Measurements from ENCODE around the gene C9orf40. TPM values are rescaled to one million over a fixed set of nuclear protein-coding genes. Genes with fewer than 3 reads are reported as not detected.

Gene C9orf40
- total RNA-seq, 1 experiment from 2014 or later = 10.8 TPM

DNA sequence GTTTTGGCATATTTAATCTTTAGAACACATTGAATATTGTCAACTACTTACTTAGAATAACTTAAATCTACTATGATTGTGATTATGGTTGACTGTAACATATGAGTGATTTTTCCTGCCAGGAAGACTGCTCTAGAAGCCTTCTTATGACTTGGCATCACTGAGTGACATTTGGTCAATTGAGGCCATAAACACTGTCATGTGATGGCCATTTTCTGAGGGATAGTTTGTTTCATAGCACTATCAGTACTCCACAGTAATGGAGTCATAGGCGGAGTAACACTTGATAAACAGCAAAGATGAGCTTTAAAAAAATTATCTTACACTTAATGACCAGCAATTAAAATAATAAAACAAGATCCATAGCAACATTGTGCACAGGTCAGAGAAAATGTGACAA is 31.0 kb downstream of the C9orf40 start:
- BruUV-seq (replicated peaks) = no TSS peak
- CTCF ChIA-PET = no interaction called here
- intact Hi-C loops (cut with micrococcal nuclease; ENCODE audit: unreplicated experiment) = no loop called here
- Histone ChIP-seq H3K27ac (no peak overlapping the region), H3K36me3 (ENCODE audit: low read depth) (no peaks in the 10 kb centered on the region), H3K4me2 (no peak overlapping the region), H3K27me3 (ENCODE audit: insufficient read depth, low read depth) (no peaks in the 10 kb centered on the region), H4K20me1 (ENCODE audit: insufficient read depth) (no peaks in the 10 kb centered on the region), H3K79me2 (ENCODE audit: low read depth) (no peaks in the 10 kb centered on the region), H3K9me2 (ENCODE audit: insufficient read depth) (peaks cover 4% of the 10 kb centered on the region; the same call in 1 of the 2 replicates), H3F3A (ENCODE audit: insufficient read depth, low read depth) (no peaks in the 10 kb centered on the region), H3K4me3 (no peak overlapping the region), H2AFZ (no peak overlapping the region), H3K9me3 (ENCODE audit: insufficient read depth, low read depth) (no peaks in the 10 kb centered on the region), H3K4me1 (replicated peaks; ENCODE audit: insufficient read depth) (0 out of 2 replicates have a peak, but pooled peaks cover 4% of the 10 kb centered on the region)
- DNase-seq = no peak
- POLR2A ChIA-PET (ENCODE audit: unreplicated experiment) = no interaction called here
- TF ChIP-seq EZH2 (IDR thresholded peaks at IDR 0.05; ENCODE audit: low read depth) = no peak
- TF ChIP-seq, protein P1, sequence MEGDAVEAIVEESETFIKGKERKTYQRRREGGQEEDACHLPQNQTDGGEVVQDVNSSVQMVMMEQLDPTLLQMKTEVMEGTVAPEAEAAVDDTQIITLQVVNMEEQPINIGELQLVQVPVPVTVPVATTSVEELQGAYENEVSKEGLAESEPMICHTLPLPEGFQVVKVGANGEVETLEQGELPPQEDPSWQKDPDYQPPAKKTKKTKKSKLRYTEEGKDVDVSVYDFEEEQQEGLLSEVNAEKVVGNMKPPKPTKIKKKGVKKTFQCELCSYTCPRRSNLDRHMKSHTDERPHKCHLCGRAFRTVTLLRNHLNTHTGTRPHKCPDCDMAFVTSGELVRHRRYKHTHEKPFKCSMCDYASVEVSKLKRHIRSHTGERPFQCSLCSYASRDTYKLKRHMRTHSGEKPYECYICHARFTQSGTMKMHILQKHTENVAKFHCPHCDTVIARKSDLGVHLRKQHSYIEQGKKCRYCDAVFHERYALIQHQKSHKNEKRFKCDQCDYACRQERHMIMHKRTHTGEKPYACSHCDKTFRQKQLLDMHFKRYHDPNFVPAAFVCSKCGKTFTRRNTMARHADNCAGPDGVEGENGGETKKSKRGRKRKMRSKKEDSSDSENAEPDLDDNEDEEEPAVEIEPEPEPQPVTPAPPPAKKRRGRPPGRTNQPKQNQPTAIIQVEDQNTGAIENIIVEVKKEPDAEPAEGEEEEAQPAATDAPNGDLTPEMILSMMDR (conservative IDR thresholded peaks at IDR 0.05) = no peak

DNA sequence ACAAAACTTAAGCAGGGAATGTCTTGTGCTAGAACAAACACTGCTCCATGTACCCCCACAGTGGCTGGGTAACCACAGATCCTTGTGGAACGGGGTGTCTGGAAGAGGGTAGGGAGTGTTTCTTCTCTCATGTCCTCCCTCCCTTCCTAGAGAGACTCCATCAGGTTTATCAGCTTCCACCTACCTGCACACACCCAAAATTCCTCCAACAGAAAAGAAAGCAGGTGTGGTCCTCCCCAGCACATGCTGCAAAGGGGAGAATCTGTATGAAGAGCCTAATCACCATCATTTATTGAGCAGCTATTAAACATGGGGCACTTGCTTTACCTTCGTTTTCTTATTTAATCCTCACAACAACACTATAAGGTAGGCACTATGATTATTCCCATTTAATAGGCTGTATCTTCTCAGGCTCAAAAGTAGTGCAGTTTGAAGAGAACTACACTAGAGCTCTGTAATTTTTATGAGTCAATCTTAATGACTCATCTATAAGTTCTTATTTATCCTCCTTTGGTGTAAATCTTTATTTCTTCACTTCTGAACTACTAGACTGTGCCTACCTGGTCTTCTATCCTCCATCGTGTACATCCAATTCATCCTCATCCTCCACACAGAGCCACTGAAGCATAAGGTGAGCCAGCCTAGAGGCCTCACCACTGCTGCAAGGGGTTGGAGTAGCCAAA is 31.6 kb downstream of the C9orf40 start:
- H3K9me2 ChIP-seq (ENCODE audit: insufficient read depth) = no peaks in the 10 kb centered on the region
- H3K27me3 ChIP-seq (ENCODE audit: insufficient read depth, low read depth) = no peaks in the 10 kb centered on the region
- H3K9me3 ChIP-seq (ENCODE audit: insufficient read depth, low read depth) = no peaks in the 10 kb centered on the region
- intact Hi-C loops (cut with micrococcal nuclease; ENCODE audit: unreplicated experiment) = no loop called here
- no peaks in the 10 kb centered on the region for H4K20me1 ChIP-seq (ENCODE audit: insufficient read depth)
- CTCF ChIA-PET = no interaction called here
- H3K4me3 ChIP-seq = no peak overlapping the region
- H3K4me2 ChIP-seq = no peak overlapping the region
- POLR2A ChIA-PET (ENCODE audit: unreplicated experiment) = no interaction called here
- no peak overlapping the region for H2AFZ ChIP-seq
- no peaks in the 10 kb centered on the region for H3F3A ChIP-seq (ENCODE audit: insufficient read depth, low read depth)
- H3K27ac ChIP-seq = no peak overlapping the region
- H3K36me3 ChIP-seq (ENCODE audit: low read depth) = no peaks in the 10 kb centered on the region
- 0 out of 2 replicates have a peak, but pooled peaks cover 4% of the 10 kb centered on the region for H3K4me1 ChIP-seq (replicated peaks; ENCODE audit: insufficient read depth)
- BruUV-seq (replicated peaks) = no TSS peak
- no peaks in the 10 kb centered on the region for H3K79me2 ChIP-seq (ENCODE audit: low read depth)
- TF ChIP-seq EZH2 (IDR thresholded peaks at IDR 0.05; ENCODE audit: low read depth) = no peak
- TF ChIP-seq, protein P1 (conservative IDR thresholded peaks at IDR 0.05) = no peak
- DNase-seq = no peak

DNA sequence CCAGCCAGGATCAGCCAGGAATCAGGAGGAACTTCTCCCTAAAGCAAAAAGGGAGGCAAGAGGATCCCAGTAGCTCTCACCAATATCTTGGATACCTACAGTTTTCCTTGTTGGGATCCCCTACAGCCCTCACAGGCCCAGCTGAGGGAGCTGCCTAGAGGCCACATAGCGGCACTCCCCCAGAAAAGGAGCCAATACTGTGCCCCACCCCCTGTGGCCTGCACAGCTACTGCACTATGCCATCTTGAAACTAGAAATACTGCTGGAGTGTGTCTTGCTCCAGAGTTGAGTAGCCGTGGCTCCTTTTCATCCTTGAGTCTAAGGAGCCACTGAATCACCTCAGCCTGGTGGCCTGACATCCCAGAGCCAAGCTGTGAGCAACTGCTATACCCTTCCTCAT is 42.7 kb downstream of the C9orf40 start:
- no peaks in the 10 kb centered on the region for H3K9me3 ChIP-seq (ENCODE audit: insufficient read depth, low read depth)
- BruUV-seq (replicated peaks) = no TSS peak
- TF ChIP-seq EZH2 (IDR thresholded peaks at IDR 0.05; ENCODE audit: low read depth) = no peak
- TF ChIP-seq, protein P1 (conservative IDR thresholded peaks at IDR 0.05) = no peak
- H3K36me3 ChIP-seq (ENCODE audit: low read depth) = no peaks in the 10 kb centered on the region
- POLR2A ChIA-PET (ENCODE audit: unreplicated experiment) = no interaction called here
- no peak overlapping the region for H3K4me3 ChIP-seq
- H3K9me2 ChIP-seq (ENCODE audit: insufficient read depth) = no peaks in the 10 kb centered on the region
- intact Hi-C loops (cut with micrococcal nuclease; ENCODE audit: unreplicated experiment) = no loop called here
- no peak for DNase-seq
- no peaks in the 10 kb centered on the region for H3K79me2 ChIP-seq (ENCODE audit: low read depth)
- H3K27ac ChIP-seq = no peak overlapping the region
- no peaks in the 10 kb centered on the region for H3K4me1 ChIP-seq (replicated peaks; ENCODE audit: insufficient read depth)
- H2AFZ ChIP-seq = no peak overlapping the region
- no peaks in the 10 kb centered on the region for H4K20me1 ChIP-seq (ENCODE audit: insufficient read depth)
- H3K4me2 ChIP-seq = no peak overlapping the region
- CTCF ChIA-PET = interaction anchor here (0.7 kb wide), 1 partner anchor 244 kb away, joined by 4 read pairs; no protein-coding TSS in a partner anchor
- no peaks in the 10 kb centered on the region for H3F3A ChIP-seq (ENCODE audit: insufficient read depth, low read depth)
- H3K27me3 ChIP-seq (ENCODE audit: insufficient read depth, low read depth) = no peaks in the 10 kb centered on the region

Data from PC-9 (cell line).